Measurements from ENCODE around the gene KRTAP5-1.

The KRTAP5-1 gene

GRCh38 chr11:1559111-1559951, 25.8 kb downstream of the KRTAP5-1 start:
- DNase-seq (ENCODE audit: low read depth), result no peak

DNA sequence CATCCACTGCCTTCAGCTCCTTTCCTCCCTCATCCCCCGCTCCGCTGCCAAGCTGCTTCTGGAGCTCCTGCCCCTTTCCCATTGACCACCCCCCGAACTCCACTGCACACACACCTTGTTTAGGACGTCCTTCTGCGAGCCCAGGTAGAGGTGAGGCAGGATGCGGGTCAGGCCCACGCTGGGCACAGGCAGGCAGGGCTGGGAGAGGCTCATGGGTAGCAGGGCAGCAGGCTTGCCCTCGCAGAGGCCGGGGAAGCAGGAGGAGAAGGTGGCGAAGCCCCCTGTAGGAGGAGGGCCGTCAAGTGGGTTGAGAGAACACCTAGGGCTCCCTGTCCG, 26.3 kb downstream of the KRTAP5-1 start:
- no peak for DNase-seq (ENCODE audit: low read depth)

DNA sequence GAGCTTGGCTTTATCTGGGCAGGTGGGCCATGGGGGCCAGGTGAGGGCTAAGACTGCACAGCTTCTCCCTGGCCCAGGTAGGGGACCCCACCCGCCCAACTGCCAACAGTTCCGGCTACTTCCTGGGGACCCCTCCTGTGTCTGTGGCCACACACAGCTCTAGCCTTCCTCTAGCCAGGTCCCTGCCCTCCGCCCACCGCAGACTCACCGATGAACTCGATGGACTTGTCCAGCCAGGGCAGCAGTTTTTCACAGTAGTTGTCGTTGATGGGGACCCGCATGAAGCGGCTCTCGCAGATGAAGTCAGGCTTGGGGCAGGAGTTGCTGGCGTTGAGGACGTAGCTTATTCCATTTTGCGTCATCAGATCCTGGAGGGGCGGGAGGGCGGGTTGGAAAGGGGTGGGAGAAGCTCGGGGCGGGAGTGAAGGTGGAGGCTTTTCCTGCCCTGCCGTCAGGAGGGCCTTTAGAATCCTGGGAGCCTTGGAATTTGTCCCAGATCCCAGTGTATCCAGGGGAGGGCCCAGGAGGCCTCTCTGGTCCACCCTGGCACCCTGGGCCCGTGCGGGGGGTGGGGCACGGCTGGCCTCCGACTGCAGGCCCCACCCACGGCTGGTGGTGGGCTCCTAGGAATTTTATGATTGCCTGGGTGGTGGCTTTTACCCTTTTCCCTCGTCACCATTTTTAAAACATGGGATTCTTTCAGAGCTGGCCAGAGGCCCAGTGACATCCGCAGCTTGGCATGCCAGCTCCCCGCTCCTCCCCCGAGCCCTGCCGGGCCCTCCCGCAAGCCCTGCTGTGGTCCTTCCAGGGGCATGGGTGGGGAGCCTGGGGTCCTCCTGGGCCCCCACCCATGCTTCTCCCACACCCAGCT, 26.9 kb downstream of the KRTAP5-1 start:
- no peak for DNase-seq (ENCODE audit: low read depth)

- DNase-seq (ENCODE audit: low read depth), result no peak
These were observed 27.8 kb downstream of the KRTAP5-1 start for GRCh38 chr11:1557051-1557884.

DNA sequence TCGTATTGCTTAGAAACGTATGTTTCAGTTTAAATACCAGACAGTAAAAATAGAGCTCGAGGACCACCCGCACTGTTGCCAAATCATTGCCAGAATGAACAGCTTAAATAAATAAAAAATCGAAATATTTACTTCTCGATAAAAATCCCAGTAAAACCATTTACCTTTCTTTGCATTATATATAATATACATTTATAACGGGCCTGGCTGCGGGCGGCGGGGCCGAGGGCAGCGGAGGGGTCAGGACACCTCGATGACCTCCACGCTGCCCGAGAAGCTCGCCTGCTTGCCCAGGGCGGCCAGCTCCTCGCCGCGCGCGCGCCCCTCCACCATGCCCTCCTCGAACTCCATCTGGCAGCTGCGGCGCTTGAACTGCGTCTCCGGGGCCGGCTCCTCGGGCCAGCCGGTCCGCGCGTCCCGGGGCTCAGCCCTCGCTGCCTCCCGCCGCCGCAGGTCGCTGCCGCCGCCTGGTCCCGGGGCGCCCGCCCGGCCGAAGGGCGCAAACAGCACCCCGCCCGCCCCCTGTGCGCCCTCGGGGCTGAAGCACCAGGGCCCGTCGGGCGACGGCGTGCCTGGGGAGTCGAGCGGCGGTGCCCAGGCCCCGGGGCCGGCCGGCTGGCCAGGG, 28.7 kb downstream of the KRTAP5-1 start:
- DNase-seq (ENCODE audit: low read depth), result no peak

DNA sequence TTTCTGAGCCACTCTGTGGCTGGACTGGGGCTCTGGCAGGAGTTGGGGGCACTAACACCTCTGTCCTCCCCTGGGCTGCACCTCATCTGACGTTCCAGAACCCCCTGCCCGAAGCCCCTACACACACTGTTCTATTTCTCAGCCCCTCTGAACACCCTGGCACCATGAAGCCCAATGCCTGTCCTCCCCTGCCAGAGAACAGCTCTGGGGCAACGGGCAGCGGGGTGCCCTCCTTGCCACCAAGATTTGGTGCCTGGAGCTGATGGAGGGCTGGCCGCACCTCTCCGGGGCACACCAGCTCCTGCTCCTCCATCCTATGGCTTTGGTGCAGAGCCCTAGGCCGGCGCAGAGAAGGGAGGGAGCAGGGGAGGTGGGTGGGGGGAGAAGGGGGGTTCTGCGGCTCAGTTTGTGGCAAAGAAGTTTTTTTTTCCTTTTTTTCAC, 29.4 kb downstream of the KRTAP5-1 start:
- DNase-seq (ENCODE audit: low read depth), result no peak

GRCh38 chr11:1554981-1555712, 29.9 kb downstream of the KRTAP5-1 start:
- no peak for DNase-seq (ENCODE audit: low read depth)

DNA sequence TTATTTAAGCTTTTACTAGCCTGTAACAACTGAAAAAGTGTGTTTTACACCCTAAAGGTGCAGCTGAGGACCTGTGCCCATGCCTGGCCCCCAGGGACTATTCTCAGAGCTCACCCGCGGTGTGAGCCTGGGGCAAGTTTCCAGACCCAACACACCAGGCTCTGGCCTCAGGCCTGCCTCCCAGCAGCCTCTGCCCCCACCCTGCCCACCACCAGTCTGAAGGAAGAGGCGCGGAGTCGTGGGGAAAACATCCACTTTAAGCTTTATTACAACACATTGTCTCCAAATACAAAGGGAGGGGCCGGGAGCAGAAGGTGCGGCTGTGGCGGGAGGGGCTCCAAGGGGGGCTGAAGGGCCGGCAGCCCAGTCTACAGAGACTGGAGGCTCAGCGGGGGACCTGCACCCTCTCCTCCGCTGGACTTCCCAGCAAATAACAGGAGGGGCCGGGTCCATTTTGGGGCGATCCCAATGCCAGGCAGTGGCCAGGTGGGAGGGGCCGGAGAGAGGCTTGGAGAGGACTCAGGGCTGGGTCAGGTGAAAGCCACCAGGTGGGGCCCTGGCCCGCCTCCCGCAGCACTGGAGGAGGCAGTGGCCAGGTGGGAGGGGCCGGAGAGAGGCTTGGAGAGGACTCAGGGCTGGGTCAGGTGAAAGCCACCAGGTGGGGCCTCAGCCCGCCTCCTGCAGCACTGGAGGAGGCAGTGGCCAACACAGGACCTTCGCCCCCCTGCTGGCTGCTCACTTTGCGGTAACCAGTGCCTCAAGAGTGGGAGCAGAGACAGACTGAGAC, 31.1 kb downstream of the KRTAP5-1 start:
- no peak for DNase-seq (ENCODE audit: low read depth)

- DNase-seq (ENCODE audit: low read depth), result no peak
These were observed 35.4 kb downstream of the KRTAP5-1 start for GRCh38 chr11:1549338-1550330.

GRCh38 chr11:1548221-1549070, 36.6 kb downstream of the KRTAP5-1 start:
- no peak for DNase-seq (ENCODE audit: low read depth)

DNA sequence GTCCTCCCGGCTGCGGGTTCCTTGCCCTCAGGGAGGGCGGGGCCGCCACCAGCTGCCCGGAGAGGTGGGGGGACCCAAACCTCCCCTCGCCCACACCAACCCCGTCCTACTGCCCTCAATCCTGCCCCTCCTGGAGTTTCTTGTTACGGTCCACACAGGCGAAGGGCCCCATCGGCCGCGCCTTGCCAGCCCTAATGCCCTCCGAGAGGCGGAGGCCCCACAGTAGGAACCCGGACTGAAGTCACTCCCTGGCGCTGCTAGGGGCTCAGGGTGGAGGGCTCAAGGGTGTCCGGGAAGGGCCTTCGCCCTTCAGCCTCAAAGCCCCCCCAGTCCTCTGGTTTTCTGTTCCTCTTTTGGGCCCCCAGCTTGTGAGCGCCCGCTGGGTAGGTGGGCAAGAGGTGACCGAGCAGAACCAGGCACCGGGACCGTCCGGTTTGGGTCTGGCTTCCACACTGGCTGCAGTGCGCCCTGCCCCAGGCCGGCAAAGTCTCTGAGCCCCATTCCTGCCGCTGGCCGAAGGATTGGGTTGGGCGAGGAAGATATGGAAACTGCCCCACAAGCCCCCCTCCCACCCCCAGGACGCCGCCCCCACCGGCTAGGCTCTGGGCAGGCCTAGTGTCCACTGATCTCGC, 37.5 kb downstream of the KRTAP5-1 start:
- no peak for DNase-seq (ENCODE audit: low read depth)

DNA sequence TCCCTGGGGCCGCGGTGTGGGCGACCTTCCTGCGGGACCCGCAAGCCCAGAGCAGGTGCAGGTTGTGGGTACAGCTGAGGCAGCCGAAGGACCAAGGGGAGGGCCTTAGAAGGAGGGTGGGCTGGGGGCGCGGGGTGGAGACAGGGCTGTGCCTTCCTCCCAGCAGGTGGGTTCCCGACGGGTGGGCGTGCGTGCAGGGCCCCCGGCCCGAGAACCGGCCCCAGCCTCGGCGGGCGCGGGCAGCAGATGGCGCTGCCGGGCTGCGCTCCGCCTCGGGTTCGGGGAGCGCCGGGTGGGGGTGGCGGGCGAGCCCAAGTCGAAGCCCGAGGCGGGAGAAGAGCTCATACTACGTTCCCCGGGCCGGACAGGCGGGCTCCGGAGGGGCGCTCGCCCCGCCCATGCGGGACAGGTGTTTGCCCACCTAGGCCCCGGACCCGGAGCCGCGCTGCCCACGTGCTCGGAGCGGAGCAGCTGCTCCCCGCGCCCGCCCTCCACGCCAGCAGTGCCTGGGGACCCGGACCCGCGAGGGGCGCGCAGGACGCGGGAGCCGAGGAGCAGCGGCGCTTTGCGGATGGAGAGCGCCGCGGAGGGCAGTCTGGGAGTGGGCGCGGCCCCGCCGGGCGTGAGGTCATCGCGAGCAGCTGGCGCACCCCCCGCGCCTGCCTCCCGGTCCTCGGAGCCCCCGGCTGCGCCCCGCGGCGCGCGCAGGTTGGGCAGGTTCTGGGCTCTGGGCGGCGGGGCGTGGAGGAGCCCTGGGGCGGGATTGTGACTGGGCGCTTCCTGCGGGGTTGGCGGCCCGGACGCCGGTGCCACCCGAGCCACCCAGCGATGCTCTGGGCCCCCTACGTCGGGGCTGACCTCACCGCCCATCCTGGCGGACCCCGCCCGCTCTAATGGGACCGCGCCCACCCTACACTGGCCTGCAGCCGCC, 38.3 kb downstream of the KRTAP5-1 start:
- DNase-seq (ENCODE audit: low read depth), result no peak

GRCh38 chr11:1546077-1546535, 39.0 kb downstream of the KRTAP5-1 start:
- no peak for DNase-seq (ENCODE audit: low read depth)

GRCh38 chr11:1545432-1545831, 39.7 kb downstream of the KRTAP5-1 start:
- DNase-seq (ENCODE audit: low read depth), result no peak

DNA sequence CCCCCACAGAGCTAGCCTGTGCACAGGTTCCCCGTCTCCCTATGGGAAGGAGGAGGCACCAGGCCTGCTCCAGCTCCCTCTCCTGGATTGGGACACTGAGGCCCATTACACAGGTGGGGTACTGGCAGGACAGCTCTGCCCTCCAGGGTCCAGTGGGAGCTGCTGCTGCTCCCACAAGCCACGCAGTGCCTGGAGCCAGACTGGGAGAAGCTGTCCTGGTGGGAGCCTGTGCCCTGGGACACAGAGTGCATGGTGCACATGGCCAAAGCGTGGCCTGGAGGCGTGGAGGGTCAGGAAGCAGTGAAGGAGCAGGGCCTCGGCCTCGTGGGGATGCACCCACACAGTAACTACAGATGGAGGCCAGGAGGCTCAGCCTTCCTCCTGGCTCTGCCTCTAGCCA, 40.5 kb downstream of the KRTAP5-1 start:
- DNase-seq (ENCODE audit: low read depth), result no peak

GRCh38 chr11:1543606-1544263, 41.3 kb downstream of the KRTAP5-1 start:
- DNase-seq (ENCODE audit: low read depth), result no peak
